Progenitor cell of endocrine pancreas (in vitro differentiated cells): ENCODE results near the gene ATP2A3. TPM values are rescaled to one million over a fixed set of nuclear protein-coding genes. Genes with fewer than 3 reads are reported as not detected.

Source experiments
- DNase-seq: peaks from one replicate; pipeline ENCODE4 v3.0.0; 2021; ENCODE audit warnings: low spot score; ENCODE audit not compliant: unreplicated experiment
- H3K27ac Mint-ChIP-seq: 2 replicates; pipeline ENCODE4 v1.8.0; 2021; ENCODE audit warnings: mild to moderate bottlenecking, moderate library complexity, mixed read lengths
- H3K27me3 Mint-ChIP-seq: 2 replicates; pipeline ENCODE4 v1.8.0; 2021; ENCODE audit warnings: mixed read lengths
- H3K36me3 Mint-ChIP-seq: 2 replicates; pipeline ENCODE4 v1.8.0; 2022; ENCODE audit warnings: mixed read lengths; ENCODE audit not compliant: insufficient read depth
- H3K4me1 Mint-ChIP-seq: 2 replicates; pipeline ENCODE4 v1.8.0; 2021; ENCODE audit warnings: low read depth, mixed read lengths
- H3K4me3 Mint-ChIP-seq: 2 replicates; pipeline ENCODE4 v1.8.0; 2021; ENCODE audit warnings: low read depth, mild to moderate bottlenecking, moderate library complexity, mixed read lengths
- H3K9me3 Mint-ChIP-seq: 2 replicates; pipeline ENCODE4 v1.8.0; 2021; ENCODE audit warnings: low read depth, mixed read lengths
- CTCF ChIP-seq: fragments of 200-600 bp; sonication (generic); IDR thresholded peaks from one replicate; pipeline ENCODE4 v1.5.0; 2021; ENCODE audit warnings: antibody characterized with exemption, mild to moderate bottlenecking; ENCODE audit not compliant: unreplicated experiment
- total RNA-seq: library from RNA; stranded (reverse); gene quantifications from 2 replicates; pipeline ENCODE4 v1.2.1, GENCODE V29; 2021

ATP2A3 gene
- total RNA-seq, 1 donor from 2014 or later, result 59.2 TPM

GRCh38 chr17:3959921-3960601 is 4.2 kb downstream of the ATP2A3 start:
- no peak overlapping the region for H3K4me3 Mint-ChIP-seq
- DNase-seq, result no peak
- peak overlapping the region; percentile 77 for H3K27ac Mint-ChIP-seq
- no peaks in the 10 kb centered on the region for H3K9me3 Mint-ChIP-seq
- H3K4me1 Mint-ChIP-seq, result peaks cover 16% of the 10 kb centered on the region
- peaks cover 43% of the 10 kb centered on the region for H3K27me3 Mint-ChIP-seq
- TF ChIP-seq CTCF, result no peak
- no peaks in the 10 kb centered on the region for H3K36me3 Mint-ChIP-seq

GRCh38 chr17:3959295-3959899 is 4.8 kb downstream of the ATP2A3 start:
- H3K4me3 Mint-ChIP-seq, result no peak overlapping the region
- no peak for DNase-seq
- peaks cover 38% of the 10 kb centered on the region for H3K27me3 Mint-ChIP-seq
- H3K4me1 Mint-ChIP-seq, result peaks cover 16% of the 10 kb centered on the region
- no peaks in the 10 kb centered on the region for H3K9me3 Mint-ChIP-seq
- H3K36me3 Mint-ChIP-seq, result no peaks in the 10 kb centered on the region
- H3K27ac Mint-ChIP-seq, result peak overlapping the region; percentile 83
- no peak for TF ChIP-seq CTCF

DNA sequence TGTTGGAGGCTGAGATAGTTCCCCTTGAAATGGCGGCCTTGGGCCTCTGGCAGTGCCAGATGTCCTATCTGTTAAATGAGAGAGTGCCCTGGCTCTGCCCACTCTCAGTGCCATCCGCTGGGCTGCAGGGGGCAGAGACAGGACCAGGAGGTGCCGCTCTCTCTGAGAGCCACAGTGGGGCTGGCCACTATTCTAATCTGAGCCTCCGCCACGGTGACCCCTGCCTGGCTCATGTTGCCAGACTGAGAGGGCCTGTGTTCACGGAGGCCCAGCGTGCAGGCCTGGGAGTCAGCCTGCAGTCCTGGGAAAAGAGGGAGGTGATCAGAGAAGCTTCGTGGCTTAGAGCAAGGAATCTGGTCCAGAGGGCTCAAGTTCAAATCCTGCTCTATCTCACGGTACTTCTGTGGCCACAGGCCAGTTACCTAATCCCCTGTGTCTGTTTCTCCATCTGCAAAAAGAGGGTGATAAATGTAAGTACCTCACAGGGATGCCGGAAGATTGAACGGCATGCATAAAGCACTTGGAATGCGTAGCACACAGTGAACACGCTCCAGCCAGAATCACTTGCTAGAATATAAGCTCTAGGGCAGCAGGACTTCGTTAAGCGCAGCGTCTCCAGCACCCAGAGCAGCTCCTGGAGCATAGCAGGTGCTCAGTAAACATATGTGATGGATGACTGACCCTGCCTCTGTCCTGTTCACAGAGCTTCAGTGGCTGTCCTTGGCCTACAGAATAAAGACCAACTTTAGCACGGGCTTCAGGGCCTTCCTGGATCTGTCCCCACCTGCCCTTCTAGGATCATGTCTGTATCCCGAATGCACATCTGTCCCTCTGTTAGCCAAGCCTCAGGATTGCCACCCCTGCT is 6.3 kb downstream of the ATP2A3 start:
- Mint-ChIP-seq H3K36me3 (no peaks in the 10 kb centered on the region), H3K4me1 (peaks cover 16% of the 10 kb centered on the region), H3K9me3 (no peaks in the 10 kb centered on the region), H3K27me3 (peaks cover 33% of the 10 kb centered on the region), H3K4me3 (no peak overlapping the region), H3K27ac (no peak overlapping the region)
- no peak for DNase-seq
- no peak for TF ChIP-seq CTCF

DNA sequence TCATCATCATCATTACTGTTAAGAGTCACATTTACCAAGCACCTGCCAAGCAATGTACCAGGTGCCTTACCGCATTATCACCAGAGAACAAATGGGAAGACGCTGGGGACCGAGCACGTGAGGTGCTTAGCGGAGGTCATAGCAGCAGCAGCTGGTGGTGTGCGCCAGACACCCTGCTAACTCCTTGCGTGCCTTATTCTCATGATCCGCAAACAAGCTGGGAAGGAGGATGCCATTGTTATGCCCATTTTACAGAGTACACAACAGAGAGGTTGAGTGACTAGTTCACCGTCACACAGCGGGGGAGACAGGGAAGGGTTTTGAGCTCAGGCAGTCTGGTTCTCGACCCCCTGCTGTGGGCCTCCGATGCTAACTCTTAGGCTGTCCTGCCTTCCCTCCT is 7.3 kb downstream of the ATP2A3 start:
- Mint-ChIP-seq H3K27ac (peak overlapping the region; percentile 34), H3K9me3 (no peaks in the 10 kb centered on the region), H3K4me3 (no peak overlapping the region), H3K4me1 (peaks cover 16% of the 10 kb centered on the region), H3K27me3 (peaks cover 23% of the 10 kb centered on the region), H3K36me3 (no peaks in the 10 kb centered on the region)
- no peak for TF ChIP-seq CTCF
- no peak for DNase-seq

DNA sequence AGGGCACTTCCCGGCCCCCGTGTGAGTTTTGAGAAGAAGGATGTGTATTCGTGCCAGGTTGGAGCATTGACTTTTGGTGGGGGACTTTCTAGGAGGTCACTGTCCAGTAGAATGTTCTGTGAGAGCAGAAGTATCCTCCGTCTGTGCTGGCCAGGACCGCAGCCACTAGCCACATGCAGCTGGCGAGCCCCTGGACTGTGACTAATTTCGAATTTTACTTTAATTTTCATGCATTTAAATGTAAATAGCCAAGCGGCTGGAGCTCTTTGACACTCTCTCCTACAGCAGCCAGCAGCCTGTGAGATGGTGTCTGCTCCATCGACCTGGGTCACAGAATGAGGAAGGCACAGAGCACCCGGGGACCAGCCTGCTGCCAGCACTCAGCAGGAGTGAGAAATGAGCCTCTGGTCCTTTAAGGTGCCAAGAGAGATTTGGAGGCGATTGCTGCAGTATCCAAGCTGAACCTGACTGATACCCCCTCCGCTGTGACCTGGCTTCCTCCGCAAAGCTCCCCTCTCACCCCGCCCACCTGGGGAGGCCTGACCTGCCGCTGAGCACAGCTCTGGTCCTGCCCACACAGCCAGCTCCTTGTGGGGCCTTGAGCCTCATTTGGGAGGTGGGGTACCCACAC is 7.8 kb downstream of the ATP2A3 start:
- H3K9me3 Mint-ChIP-seq, result no peaks in the 10 kb centered on the region
- H3K27me3 Mint-ChIP-seq, result peaks cover 18% of the 10 kb centered on the region

More for the DNA sequence above, 7.8 kb downstream of the ATP2A3 start:
- no peak overlapping the region for H3K4me3 Mint-ChIP-seq
- no peaks in the 10 kb centered on the region for H3K36me3 Mint-ChIP-seq
- H3K4me1 Mint-ChIP-seq, result peaks cover 16% of the 10 kb centered on the region
- DNase-seq, result no peak
- H3K27ac Mint-ChIP-seq, result peak overlapping the region; percentile 34
- TF ChIP-seq CTCF, result no peak
